ENCODE measurements around the gene PLEKHJ1.
"Not testable (repeated sequence)": the region's sequence is repeated elsewhere in the genome, so short reads cannot be mapped to it uniquely, and the experiment has no call there.

PLEKHJ1 gene
- total RNA-seq, result 13.8 to 53.2 (median 28.2) reads per million in 17 experiments

- DNase-seq, result peak; percentile 99
Measured at GRCh38 chr19:2236314-2237050, at the start of gene PLEKHJ1, which contains the start of gene SF3A2. TSS of gene PLEKHJ1 (minus strand) at chr19:2236329. CDS start at chr19:2236248, 81 bp downstream. TSS of gene SF3A2 (plus strand) at chr19:2236824. CDS start at chr19:2243419, 6,595 bp downstream.

- DNase-seq, result no peak
Measured at GRCh38 chr19:2283835-2284507, 47.8 kb upstream of the PLEKHJ1 start.

- no peak for DNase-seq
Measured at GRCh38 chr19:2282862-2283237, 46.7 kb upstream of the PLEKHJ1 start.

- peak; percentile 77 to 91 (median 86) for DNase-seq
Measured at GRCh38 chr19:2282062-2282861, 46.1 kb upstream of the PLEKHJ1 start, which contains the start of gene PEAK3. TSS of gene PEAK3 (minus strand) at chr19:2282175. CDS start at chr19:2280931, 1,244 bp downstream.

GRCh38 chr19:2281265-2282061 is 45.3 kb upstream of the PLEKHJ1 start:
- DNase-seq, result not testable (repeated sequence)

GRCh38 chr19:2280633-2281264 is 44.6 kb upstream of the PLEKHJ1 start:
- DNase-seq, result no peak

GRCh38 chr19:2278459-2279158 is 42.5 kb upstream of the PLEKHJ1 start:
- no peak for DNase-seq

GRCh38 chr19:2277138-2277537 is 41.0 kb upstream of the PLEKHJ1 start:
- DNase-seq, result no peak

- no peak for DNase-seq
Measured at GRCh38 chr19:2276429-2276986, 40.4 kb upstream of the PLEKHJ1 start.

- no peak for DNase-seq
Measured at GRCh38 chr19:2275588-2276428, 39.7 kb upstream of the PLEKHJ1 start.

GRCh38 chr19:2274931-2275535 is 38.9 kb upstream of the PLEKHJ1 start:
- peak; percentile 82 to 89 (median 88) for DNase-seq

GRCh38 chr19:2274185-2274711 is 38.1 kb upstream of the PLEKHJ1 start:
- DNase-seq, result peak in 1 of 4 experiments; percentile 21

- DNase-seq, result peak; percentile 83 to 90 (median 88)
Measured at GRCh38 chr19:2273356-2274184, 37.4 kb upstream of the PLEKHJ1 start.

GRCh38 chr19:2271234-2272103 is 35.3 kb upstream of the PLEKHJ1 start:
- peak; percentile 50 to 70 (median 61) for DNase-seq

GRCh38 chr19:2270423-2271233 is 34.5 kb upstream of the PLEKHJ1 start:
- DNase-seq, result peak; percentile 97 to 99 (median 98)

- peak in 3 of 4 experiments; percentile 46 to 68 (median 63) for DNase-seq
Measured at GRCh38 chr19:2270157-2270422, 34.0 kb upstream of the PLEKHJ1 start.
